ENCODE results near the gene RAET1G. TPM values are rescaled to one million over a fixed set of nuclear protein-coding genes. Genes with fewer than 3 reads are reported as not detected.

RAET1G gene
- polyA plus RNA-seq, 2 of the 4 experiments (the other 2 are of a cell fraction), result 10.1 to 24.4 TPM

DNA sequence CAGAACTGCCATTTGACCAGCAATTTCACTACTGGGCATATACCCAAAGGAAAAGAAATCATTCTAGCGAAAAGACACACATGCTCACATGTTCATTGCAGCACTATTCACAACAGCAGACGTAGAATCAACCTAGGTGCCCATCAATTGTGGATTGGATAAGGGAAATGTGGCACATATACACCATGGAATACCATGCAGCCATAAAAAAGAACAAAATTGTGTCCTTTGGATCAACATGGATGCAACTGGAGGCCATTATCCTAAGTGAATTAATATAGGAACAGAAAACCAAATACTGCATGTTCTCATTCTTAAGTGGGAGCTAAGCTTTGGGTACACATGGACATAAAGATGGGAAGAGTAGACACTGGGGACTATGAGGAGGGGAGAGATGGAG is 41.1 kb downstream of the RAET1G start (continued):
- no peak for TF ChIP-seq PHF8 (IDR thresholded peaks at IDR 0.05; ENCODE audit: borderline replicate concordance, low read depth)

DNA sequence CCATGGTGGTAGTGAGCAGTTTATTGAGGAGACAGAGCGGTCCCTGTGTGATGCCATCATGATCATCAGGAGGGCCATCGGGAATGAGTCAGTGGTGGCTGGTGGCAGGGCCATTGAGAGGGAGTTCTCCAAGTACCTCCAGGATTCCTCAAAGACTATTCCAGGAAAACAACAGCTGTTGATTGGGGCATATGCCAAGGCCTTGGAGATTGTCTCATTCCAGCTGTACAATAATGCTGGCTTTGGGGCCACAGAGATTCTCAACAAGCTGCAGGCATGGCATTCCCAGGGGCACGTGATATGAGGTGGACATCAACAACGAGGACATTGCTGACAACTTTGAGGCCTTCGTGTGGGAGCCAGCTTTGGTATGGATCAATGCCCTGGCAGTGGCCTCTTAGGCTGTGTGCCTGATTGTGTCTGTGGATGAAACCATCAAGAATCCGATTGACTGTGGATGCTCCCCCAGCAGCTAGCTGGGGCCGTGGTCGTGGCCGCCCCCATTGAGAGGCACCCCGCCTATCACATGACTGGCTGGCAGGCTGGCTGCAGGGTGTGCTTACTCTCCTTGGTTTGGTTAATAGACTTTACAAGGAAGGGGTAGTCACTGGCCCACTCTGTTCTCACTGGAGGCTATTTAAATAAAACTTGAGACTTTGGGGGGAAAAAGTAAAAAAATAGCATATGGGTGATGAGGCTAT is 41.7 kb downstream of the RAET1G start:
- no peak for TF ChIP-seq USF2 (IDR thresholded peaks at IDR 0.05)
- POLR2A ChIA-PET, result no interaction called here
- ATAC-seq (no peak), FAIRE-seq (no peak), DNase-seq (ENCODE audit: low read depth in 1 of 2, low spot score in 1 of 2) (no peak)
- peaks cover 5% of the 10 kb centered on the region; the same call in 1 of the 3 replicates for H3K4me1 ChIP-seq
- H3K4me3 ChIP-seq, result no peak overlapping the region
- no peak overlapping the region for H3K4me2 ChIP-seq
- H3K27ac ChIP-seq, result no peak overlapping the region
- CTCF ChIA-PET, result interaction anchor here (0.5 kb wide), 1 partner anchor 17 kb away, joined by 3 read pairs; no protein-coding TSS in a partner anchor
- no peaks in the 10 kb centered on the region for H3K9me3 ChIP-seq
- WGBS (ENCODE audit: missing lambda C conversion rate), result 95% methylated on average over 10 of the region's 10 CpGs

GRCh38 chr6:149877659-149878058 is 45.3 kb downstream of the RAET1G start:
- Histone ChIP-seq H3K9me3 (0 out of 3 replicates have a peak, but pooled peaks cover under 1% of the 10 kb centered on the region), H3K4me2 (no peak overlapping the region), H3K27ac (no peak overlapping the region), H3K4me3 (no peak overlapping the region), H3K4me1 (no peaks in the 10 kb centered on the region)
- FAIRE-seq (no peak), DNase-seq (ENCODE audit: low read depth in 1 of 2, low spot score in 1 of 2) (no peak), ATAC-seq (no peak)
- TF ChIP-seq MAFK (IDR thresholded peaks at IDR 0.05; ENCODE audit: partially characterized antibody), result peak; percentile 10
- no peak for TF ChIP-seq JUNB (IDR thresholded peaks at IDR 0.05)
- CTCF ChIA-PET, result interaction anchor here (1.9 kb wide), 3 partner anchors 12 to 47 kb away, joined by 5 to 8 read pairs (median 6); no protein-coding TSS in a partner anchor
- POLR2A ChIA-PET, result no interaction called here
- WGBS (ENCODE audit: missing lambda C conversion rate), result 69% methylated on average over 1 of the region's 1 CpG

- DNase-seq (ENCODE audit: low read depth in 1 of 2, low spot score in 1 of 2), result no peak
- no peak for ATAC-seq
- no peak for FAIRE-seq
- CTCF ChIA-PET, result interaction anchor here (1.2 to 1.9 kb wide), 3 partner anchors 11 to 42 kb away, joined by 3 to 8 read pairs (median 6); no protein-coding TSS in a partner anchor
- H3K4me1 ChIP-seq, result no peaks in the 10 kb centered on the region
- WGBS (ENCODE audit: missing lambda C conversion rate), result 63% methylated on average over 3 of the region's 3 CpGs
- POLR2A ChIA-PET, result no interaction called here
- peaks cover 11% of the 10 kb centered on the region; the same call in 1 of the 3 replicates for H3K9me3 ChIP-seq
- no peak overlapping the region for H3K4me2 ChIP-seq
- TF ChIP-seq CEBPB (IDR thresholded peaks at IDR 0.05), result no peak
- TF ChIP-seq SREBF2 (IDR thresholded peaks at IDR 0.05), result no peak
- TF ChIP-seq HDAC2 (IDR thresholded peaks at IDR 0.05), result no peak
- TF ChIP-seq RCOR1 (IDR thresholded peaks at IDR 0.05; ENCODE audit: low read depth, low read length), result no peak
- TF ChIP-seq FOSL2 (IDR thresholded peaks at IDR 0.05), result no peak
- TF ChIP-seq FOSL2 (CRISPR knock-in tag; IDR thresholded peaks at IDR 0.05), result no peak
- no peak for TF ChIP-seq PBX3 (IDR thresholded peaks at IDR 0.05)
- TF ChIP-seq, protein P1, sequence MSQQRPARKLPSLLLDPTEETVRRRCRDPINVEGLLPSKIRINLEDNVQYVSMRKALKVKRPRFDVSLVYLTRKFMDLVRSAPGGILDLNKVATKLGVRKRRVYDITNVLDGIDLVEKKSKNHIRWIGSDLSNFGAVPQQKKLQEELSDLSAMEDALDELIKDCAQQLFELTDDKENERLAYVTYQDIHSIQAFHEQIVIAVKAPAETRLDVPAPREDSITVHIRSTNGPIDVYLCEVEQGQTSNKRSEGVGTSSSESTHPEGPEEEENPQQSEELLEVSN (IDR thresholded peaks at IDR 0.05; ENCODE audit: borderline replicate concordance, low read depth), result no peak
- no peak for TF ChIP-seq RFX5 (IDR thresholded peaks at IDR 0.05)
- no peak for TF ChIP-seq GATA3 (IDR thresholded peaks at IDR 0.05; ENCODE audit: borderline replicate concordance)
- TF ChIP-seq, protein P2, sequence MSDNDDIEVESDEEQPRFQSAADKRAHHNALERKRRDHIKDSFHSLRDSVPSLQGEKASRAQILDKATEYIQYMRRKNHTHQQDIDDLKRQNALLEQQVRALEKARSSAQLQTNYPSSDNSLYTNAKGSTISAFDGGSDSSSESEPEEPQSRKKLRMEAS (IDR thresholded peaks at IDR 0.05), result no peak
- TF ChIP-seq RNF2 (IDR thresholded peaks at IDR 0.05; ENCODE audit: borderline replicate concordance, low read depth), result no peak
- TF ChIP-seq ZC3H11A (IDR thresholded peaks at IDR 0.05), result no peak
- TF ChIP-seq RAD21 (conservative IDR thresholded peaks at IDR 0.05 in 1 of 2, IDR thresholded peaks at IDR 0.05 in 1 of 2), result no peak
- no peak for TF ChIP-seq HOXA7 (CRISPR knock-in tag; IDR thresholded peaks at IDR 0.05)
- no peak for TF ChIP-seq ZNF302 (CRISPR knock-in tag; IDR thresholded peaks at IDR 0.05)
- no peak for TF ChIP-seq HOXB13 (CRISPR knock-in tag; IDR thresholded peaks at IDR 0.05; ENCODE audit: low read depth)
- no peak for TF ChIP-seq POLR2A (IDR thresholded peaks at IDR 0.05; ENCODE audit: low read length)
- no peak overlapping the region for H3K4me3 ChIP-seq
- no peak overlapping the region for H3K27ac ChIP-seq
These were observed 46.5 kb downstream of the RAET1G start for GRCh38 chr6:149876241-149876933.
